COLO829 (cell line): ENCODE results near the gene ZNF519.
"Not testable (repeated sequence)": the region's sequence is repeated elsewhere in the genome, so short reads cannot be mapped to it uniquely, and the experiment has no call there.

Experiments
- DNase-seq: peaks from one replicate; pipeline ENCODE4 v3.0.0; 2012; ENCODE audit warnings: low spot score

ZNF519 gene

GRCh38 chr18:14132271-14132700 is at the start of gene ZNF519:
Gene ZNF519, minus strand, starts transcription at chr18:14132435. Its CDS starts 158 bp downstream, at chr18:14132277.
- DNase-seq: peak; percentile 68

DNA sequence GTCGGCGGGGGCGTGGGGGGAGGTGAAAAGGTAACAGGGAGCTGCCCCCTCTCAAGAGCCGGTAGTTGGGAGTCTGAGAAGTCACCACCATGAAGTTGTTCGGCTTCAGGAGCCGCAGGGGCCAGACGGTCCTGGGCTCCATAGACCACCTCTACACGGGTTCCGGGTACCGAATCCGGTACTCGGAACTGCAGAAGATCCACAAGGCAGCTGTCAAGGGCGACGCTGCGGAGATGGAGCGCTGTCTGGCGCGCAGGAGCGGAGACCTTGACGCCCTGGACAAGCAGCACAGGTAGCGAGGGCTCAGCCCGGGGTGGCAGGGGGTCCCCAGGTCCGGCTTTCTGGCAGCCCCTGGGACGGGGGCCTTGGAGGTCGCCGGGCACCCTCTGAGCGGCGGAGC is 47.1 kb upstream of the ZNF519 start:
- DNase-seq: no peak

GRCh38 chr18:14178321-14179196 is 46.3 kb upstream of the ZNF519 start:
- peak; percentile 16 for DNase-seq

DNA sequence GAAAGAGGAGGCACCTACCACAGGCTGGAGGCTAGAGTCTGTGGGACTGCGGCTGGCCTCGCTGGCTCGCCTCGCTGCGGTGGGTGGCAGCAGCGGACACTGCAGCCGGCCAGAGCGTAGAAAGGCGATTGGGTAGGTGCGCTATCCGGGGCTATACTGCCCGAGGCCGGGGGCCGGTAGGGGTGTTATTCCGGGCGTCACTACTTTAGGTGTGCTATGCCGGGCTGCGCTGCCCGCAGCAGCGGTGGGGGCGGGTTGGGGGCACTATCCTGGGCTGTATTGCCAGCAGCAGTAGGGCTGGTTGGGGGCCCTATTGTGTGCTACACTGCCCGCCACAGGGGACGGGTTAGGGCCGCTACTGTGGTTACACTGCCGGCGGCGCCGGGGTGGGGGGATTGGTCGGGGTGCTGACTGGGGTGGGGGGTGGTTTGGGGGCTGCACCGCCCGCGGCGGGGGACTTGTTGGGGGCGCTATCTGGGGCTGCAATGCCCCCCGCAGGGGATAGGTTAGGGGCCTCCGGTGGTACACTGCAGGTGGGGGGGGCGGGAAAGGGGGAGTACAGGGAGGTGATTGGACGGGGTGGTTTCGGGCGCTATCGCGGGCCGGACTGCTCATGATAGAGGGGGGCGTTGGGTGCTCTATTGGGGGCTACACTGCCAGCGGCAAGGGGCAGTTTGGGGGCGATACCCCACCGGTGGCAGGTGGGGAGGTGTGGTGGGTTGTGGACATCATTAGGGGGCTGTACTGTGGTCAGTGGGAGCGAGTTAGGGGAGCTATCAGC is 45.5 kb upstream of the ZNF519 start:
- not testable (repeated sequence) for DNase-seq

GRCh38 chr18:14175404-14175803 is 43.2 kb upstream of the ZNF519 start:
- not testable (repeated sequence) for DNase-seq

- no peak for DNase-seq
Observed at GRCh38 chr18:14174706-14175085, 42.5 kb upstream of the ZNF519 start.

DNA sequence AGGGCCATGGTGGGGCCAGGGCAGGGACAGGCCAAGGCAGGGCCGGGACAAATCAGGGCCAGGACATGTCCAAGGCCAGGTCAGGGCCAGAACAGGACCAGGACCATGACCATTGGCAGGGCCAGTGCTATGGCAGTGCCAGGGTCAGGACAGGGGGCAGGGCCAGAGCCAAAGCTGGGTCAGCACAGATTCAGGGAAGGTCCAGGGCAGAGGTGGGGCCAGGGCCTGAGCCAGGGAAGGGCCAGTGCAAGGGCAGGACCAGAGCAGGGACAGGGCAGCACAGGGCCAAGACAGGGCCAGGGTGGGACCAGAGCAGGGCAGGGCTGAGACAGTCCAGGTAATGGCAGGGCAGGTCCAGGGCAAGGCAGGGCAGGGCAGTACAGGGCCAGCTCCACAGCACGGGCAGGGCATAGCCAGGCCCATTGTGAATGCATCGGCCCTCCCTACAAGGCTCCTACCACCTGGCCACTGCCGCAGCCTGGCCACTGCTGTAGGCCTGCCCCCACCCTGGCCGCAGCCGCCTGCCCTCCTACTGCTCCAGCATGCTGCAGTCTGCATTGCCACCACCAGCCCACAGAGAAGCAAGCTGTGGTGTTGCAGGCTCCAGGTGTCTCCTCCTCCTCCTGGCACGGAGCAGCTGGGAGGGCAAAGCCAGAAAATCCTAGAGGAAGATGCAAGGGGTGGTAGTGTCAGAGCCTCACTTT is 41.9 kb upstream of the ZNF519 start:
- not testable (repeated sequence) for DNase-seq

DNA sequence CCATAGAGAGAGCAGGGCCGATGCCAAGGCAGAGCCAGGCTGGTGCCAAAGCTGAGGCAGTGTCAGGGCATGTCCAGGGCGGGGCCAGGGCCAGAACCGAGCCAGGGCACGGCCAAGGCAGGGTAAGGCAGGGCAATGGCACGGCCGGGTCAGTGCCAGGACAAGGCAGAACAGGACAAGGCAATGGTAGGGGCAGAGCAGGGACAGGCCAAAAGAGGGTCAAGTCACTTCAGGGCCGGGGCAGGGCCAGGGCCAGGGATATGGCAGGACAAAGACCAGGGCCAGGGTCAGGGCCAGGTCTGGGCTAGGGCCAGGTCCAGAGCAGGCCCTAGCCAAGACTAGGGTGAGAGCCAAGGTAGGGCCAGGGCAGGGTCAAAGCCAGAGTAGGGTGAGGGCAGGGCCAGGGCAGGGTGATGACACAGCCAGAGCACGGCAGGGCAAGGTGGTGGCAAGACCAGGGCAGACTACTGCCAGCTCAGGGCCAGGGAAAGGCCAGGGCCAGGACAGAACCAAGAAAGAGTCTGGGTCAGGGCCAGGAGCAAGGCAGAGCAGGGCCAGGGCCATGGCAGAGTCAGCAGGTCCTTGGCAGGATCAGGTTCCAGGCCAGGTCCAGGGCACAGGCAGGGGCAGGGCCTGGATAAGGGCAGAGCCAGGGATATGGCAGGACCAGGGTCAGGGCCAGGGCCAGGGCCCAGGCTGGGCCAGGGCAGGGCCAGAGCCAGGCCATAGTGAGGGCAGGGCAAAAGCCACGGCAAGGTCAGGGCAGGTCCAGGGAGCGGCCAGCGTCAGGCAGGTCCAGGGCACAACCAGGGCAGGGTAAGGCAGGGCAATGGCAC is 41.1 kb upstream of the ZNF519 start:
- DNase-seq: not testable (repeated sequence)

DNA sequence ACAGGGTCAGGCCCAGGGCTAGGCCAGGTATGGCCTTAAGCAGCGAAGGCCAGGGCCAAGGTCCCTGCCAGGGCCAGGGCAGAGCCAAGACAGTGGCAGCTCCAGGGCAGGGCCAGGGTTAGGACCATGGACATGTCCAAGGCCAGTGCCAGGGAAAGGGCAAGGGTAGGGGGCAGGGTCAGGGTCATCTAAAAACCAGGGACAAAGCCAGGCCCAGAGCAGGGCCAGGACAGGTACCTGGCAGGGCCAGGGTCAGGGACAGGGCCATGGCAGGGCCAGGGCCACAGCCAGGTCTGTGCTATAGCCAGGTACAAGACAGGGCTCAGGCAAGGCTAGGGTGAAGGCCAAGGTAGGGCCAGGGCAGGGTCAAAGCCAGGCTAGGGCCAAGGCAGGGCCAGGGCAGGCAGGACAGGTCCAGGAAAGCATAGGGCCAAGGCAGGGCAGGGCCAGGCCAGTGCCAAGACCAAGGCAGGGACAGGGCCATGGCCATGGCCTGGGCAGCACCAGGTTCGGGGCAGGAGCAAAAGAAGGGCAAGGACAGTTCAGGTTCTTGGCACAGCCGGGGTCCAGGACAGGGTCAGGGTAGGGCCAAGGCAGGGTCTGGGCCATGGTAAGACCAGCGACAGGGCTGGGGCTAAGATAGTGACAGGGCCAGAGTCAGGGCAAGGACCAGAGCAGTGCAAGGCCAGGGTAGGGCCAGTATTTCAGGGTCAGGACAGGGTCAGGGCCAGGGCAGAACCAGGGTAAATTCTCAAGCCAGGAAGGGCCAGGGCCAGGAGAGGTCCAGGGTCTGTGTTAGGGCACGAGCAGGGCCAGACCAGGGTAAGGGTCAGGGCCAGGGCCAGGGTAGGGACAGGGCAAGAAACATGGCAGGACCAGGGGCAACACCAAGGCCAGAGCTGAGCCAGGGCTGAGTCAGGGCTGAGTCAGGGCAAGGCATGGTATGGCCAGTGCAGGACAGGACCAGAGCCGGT is 40.2 kb upstream of the ZNF519 start:
- not testable (repeated sequence) for DNase-seq

DNA sequence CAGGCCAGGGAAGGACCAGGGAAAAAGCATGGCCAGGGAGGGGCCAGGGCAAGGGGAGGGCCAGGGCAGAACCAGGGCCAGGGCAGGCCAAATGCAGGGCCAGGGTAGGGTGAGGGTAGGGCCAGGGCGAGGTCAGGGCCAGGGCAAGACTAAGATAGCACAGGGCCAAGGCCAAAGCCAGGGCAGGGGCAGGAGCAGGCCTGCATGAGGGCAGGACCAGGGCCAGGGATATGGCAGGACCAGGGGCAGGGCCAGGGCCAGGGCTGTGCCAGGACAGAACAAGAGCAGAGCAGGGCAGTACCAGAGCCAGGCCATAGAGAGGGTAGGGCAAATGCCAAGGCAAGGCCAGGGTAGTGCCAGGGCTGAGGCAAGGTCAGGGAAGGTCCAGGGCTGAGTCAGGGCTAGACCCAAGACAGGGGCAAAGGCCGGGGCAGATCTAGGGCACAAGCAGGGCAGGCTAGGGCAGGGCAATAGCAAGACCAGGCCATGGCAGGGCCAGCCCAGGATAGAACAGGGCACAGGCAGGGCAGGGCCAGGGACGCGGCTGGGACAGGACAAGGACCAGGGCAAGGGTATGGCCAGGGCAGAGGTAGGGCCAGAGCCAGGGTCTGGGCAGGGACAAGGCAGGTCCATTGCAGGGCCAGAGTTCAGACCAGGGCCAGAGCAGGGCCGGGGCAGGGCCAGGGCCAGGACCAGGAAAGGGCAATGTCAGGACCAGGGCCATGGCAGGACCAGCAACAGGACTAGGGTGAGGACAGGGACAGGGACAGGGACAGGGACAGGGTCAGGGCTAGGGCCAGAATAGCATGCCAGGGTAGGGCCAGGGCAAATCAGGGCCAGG is 39.3 kb upstream of the ZNF519 start:
- not testable (repeated sequence) for DNase-seq

GRCh38 chr18:14170367-14171036 is 38.3 kb upstream of the ZNF519 start:
- DNase-seq: not testable (repeated sequence)

DNA sequence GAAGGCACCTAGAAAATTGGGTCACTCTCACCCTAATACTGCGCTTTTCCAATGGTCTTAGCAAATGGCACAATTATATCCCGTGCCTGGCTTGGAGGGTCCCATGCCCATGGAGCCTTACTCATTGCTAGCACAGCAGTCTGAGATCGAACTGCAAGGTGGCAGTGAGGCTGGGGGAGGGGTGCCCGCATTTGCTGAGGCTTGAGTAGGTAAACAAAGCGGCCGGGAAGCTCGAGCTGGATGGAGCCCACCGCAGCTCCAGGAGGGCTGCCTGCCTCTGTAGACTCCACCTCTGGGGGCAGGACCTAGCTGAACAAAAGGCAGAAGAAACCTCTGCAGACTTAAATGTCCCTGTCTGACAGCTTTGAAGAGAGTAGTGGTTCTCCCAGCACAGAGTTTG is 30.7 kb upstream of the ZNF519 start:
- not testable (repeated sequence) for DNase-seq

GRCh38 chr18:14151564-14152113 is 19.4 kb upstream of the ZNF519 start:
- not testable (repeated sequence) for DNase-seq

- DNase-seq: not testable (repeated sequence)
Observed at GRCh38 chr18:14150766-14151165, 18.5 kb upstream of the ZNF519 start.

DNA sequence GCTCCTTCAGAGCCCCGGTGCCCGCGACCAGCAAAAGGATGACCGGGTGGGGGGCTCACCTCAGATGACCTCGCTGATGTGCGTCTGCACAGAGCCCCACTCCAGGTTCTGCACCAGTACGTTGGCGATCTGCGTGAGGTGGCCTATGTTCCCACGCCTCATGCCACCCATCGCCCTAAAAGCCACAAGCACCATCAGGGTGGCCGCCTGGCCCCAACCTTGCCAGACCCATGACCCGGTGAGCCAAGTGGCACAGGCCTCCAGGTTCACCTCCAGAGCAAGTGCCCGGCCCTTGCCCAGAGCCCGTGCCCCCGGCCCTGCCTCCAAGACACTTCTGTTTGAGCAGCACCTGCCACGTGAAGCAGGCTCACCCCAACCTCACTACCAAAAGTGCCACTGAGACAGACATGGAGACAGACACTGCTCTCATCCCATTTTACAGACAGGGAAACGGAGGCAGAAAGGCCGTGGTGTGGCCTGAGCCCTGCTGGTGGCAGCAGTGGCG is 17.7 kb upstream of the ZNF519 start:
- DNase-seq: not testable (repeated sequence)

DNA sequence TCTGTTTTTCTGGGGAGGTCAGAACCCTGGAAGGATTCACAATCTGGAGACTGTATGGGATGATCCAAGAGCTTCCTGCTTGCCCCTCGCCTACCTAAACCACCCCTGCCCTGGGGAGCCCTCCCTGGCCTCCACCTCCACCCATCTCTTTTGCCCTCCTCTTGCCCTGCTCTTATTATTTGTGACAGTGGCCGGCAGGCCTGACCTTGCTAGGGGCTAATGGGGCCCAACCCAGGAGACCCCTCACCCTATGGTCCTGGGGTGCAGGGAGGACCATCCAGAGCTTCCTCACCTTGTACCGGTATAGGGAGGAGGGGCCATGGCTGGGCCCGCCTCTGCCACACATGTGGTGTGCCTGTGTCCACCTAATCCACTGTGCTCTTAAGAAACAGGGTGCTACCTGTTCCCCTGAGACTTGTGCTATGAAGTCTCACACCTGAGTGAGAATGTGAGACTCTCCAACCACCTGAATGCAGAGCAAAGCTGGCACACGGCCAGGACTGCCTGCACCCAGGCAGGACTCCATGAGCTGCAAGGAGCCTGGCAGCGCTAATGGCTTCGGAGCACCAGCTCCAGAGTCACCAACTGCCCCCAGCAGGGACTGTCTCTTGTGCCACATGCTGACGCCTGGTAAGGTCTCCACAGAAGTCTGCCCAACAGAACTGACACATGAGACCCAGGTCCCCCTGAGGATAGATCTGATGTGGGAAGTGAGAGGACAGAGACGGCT is 17.1 kb upstream of the ZNF519 start:
- DNase-seq: not testable (repeated sequence)
